HG02763 (cell line): Measurements from ENCODE around the gene FOSL2.

Experiments
- ATAC-seq: cut with Tn5 transposase; IDR thresholded peaks from one replicate; pipeline ENCODE4 v1.9.1; 2021; ENCODE audit warnings: mild to moderate bottlenecking, moderate library complexity; ENCODE audit not compliant: unreplicated experiment

FOSL2 gene

DNA sequence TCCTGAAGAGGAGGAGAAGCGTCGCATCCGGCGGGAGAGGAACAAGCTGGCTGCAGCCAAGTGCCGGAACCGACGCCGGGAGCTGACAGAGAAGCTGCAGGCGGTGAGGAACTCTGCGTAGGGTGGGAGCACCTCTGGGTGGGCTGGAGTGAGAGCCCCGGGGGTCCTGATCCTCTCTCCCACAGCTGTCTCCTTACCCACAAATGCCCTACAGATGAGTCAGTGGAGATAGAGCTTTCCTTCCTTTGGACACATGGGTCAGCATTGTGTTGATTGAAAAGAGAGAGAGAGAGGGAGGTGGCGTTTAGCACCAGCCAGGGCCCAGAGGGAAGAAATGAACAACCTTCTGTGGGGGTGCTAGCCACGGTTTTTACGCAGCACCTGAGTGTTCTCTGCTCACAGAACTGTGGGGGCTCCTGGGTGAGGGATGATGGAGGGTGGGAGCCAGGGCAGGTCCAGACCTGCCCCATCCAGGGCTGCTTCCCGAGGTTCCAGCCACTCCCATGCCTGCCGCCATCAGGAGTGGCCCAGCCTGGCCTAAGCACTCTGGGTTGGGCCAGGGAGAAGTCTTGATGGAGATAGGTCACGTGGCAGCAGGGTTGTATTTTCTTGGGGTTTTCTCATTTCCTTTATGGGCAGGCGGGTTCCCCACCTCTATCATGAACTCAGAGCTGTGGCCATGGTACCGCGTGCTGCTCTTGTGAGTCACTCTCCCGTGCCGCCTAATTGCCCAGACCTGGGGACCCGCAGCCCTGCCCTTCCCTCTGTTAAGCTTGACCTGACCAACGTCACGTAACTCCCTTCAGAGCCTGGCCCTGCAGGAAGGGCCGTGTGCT lies 16.3 kb downstream of the FOSL2 start:
- ATAC-seq: no peak

DNA sequence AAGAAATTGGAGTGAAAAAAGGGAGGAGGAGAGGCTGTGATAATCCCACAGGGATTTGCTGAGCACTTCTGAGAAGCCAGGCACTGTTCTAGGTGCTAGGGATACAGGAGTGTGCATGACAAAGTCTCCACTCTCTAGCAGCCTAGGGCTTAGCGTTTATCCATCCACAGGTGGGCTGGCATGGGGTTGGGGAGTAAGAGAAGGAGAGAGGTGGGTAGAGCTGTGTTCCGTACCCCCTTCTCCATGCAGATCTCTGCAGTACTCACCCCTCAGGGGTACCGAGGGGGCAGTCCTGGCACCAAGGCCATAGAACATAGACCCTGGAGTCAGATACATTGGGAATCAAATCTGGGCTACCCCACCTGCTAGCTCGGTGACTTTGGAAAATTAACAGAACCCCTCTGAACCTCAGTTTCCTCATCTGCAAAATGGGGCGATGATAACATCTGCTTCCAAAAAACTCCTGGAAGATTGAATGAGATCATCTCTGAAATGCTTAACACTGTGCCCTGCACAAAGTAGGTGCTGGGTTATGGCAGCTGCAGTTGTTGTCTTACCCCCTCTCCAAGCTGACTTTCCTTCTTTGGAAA lies 18.6 kb downstream of the FOSL2 start:
- ATAC-seq: no peak

DNA sequence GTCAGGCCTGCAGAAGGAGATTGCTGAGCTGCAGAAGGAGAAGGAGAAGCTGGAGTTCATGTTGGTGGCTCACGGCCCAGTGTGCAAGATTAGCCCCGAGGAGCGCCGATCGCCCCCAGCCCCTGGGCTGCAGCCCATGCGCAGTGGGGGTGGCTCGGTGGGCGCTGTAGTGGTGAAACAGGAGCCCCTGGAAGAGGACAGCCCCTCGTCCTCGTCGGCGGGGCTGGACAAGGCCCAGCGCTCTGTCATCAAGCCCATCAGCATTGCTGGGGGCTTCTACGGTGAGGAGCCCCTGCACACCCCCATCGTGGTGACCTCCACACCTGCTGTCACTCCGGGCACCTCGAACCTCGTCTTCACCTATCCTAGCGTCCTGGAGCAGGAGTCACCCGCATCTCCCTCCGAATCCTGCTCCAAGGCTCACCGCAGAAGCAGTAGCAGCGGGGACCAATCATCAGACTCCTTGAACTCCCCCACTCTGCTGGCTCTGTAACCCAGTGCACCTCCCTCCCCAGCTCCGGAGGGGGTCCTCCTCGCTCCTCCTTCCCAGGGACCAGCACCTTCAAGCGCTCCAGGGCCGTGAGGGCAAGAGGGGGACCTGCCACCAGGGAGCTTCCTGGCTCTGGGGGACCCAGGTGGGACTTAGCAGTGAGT lies 19.4 kb downstream of the FOSL2 start:
- ATAC-seq: no peak

GRCh38 chr2:28412625-28413151 lies 20.0 kb downstream of the FOSL2 start:
- no peak for ATAC-seq

DNA sequence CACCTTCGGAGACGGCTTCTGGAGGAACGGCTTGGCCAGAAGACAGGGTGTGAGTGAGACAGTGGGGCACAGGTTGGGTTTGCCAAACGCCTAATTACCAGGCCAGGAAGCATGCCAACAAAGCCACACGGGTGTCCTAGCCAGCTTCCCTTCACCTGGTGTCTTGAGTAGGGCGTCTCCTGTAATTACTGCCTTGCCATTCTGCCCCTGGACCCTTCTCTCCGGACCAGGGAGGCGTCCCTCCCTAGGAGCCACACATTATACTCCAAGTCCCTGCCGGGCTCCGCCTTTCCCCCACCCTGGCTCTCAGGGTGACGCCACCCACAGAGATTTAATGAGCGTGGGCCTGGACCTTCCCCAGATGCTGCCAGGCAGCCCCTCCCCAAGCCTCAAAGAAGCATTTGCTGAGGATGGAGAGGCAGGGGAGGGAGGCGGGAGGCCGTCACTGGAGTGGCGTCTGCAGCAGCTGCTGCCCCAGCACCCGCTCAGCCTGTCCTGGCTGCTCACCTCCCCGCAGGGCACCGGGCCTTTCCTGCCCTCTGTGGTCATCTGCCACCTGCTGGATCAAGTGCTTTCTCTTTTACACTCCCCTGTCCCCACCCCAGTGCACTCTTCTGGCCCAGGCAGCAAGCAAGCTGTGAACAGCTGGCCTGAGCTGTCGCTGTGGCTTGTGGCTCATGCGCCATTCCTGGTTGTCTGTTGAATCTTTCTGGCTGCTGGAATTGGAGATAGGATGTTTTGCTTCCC lies 20.7 kb downstream of the FOSL2 start:
- no peak for ATAC-seq

DNA sequence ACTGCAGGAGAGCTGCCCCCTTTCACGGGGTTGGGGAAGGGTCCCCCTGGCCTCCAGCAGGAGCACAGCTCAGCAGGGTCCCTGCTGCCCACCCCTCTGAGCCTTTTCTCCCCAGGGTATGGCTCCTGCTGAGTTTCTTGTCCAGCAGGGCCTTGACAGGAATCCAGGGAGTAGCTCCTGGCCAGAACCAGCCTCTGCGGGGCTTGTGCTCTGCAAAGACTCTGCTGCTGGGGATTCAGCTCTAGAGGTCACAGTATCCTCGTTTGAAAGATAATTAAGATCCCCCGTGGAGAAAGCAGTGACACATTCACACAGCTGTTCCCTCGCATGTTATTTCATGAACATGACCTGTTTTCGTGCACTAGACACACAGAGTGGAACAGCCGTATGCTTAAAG lies 21.2 kb downstream of the FOSL2 start:
- ATAC-seq: no peak

DNA sequence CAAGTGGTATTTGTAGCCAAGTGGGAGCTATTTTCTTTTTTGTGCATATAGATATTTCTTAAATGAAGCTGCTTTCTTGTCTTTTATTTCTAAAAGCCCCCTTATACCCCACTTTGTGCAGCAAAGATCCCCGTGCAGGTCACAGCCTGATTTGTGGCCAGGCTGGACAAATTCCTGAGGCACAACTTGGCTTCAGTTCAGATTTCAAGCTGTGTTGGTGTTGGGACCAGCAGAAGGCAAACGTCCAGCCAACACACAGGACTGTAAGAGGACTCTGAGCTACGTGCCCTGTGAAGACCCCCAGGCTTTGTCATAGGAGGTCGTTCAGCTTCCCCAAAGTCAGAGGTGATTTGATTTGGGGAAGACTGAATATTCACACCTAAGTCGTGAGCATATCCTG lies 21.9 kb downstream of the FOSL2 start:
- ATAC-seq: no peak

- ATAC-seq: no peak
These were observed 22.4 kb downstream of the FOSL2 start for GRCh38 chr2:28415010-28415409.

DNA sequence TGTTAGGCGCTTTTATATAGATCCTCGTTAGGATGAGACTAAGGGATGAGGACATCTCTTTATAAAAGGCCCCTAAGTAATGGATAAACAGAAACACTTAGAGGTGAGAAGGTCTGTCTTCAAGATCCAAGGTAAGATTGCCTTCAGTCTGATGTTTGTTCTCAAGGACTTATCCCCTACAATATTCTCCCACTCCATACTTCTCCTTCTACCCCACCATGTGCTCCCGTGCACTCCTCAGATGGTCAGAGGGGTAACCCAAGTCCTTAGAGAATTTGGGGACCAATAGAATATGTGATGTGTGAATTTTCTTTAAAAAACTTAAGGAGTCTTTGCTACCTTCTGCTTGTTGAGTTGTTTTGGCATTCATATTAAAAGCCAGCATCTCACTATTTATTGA lies 23.1 kb downstream of the FOSL2 start:
- no peak for ATAC-seq

DNA sequence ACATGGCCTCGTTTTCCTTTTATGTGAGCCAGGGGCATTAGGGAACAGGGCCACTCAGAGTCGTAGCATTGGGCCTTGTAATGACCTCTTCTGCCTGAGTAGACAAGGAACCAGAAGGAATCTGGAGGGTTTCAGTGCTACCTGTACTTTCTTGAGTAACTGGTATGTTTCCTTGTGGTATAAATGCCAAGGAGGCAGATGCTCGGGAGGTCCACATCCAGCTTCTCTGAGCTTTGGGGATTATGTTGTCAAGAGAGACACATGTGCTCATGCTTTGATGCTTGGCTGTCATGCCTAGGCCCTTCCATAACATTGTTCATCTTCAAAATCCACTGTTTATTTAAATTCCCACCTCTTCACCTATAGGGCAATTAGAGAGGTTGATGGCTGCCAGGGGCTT lies 26.3 kb downstream of the FOSL2 start:
- no peak for ATAC-seq

GRCh38 chr2:28419443-28420270 lies 27.0 kb downstream of the FOSL2 start:
- ATAC-seq: no peak

GRCh38 chr2:28420722-28421121 lies 28.1 kb downstream of the FOSL2 start:
- no peak for ATAC-seq

GRCh38 chr2:28422908-28423741 lies 30.5 kb downstream of the FOSL2 start:
- no peak for ATAC-seq

DNA sequence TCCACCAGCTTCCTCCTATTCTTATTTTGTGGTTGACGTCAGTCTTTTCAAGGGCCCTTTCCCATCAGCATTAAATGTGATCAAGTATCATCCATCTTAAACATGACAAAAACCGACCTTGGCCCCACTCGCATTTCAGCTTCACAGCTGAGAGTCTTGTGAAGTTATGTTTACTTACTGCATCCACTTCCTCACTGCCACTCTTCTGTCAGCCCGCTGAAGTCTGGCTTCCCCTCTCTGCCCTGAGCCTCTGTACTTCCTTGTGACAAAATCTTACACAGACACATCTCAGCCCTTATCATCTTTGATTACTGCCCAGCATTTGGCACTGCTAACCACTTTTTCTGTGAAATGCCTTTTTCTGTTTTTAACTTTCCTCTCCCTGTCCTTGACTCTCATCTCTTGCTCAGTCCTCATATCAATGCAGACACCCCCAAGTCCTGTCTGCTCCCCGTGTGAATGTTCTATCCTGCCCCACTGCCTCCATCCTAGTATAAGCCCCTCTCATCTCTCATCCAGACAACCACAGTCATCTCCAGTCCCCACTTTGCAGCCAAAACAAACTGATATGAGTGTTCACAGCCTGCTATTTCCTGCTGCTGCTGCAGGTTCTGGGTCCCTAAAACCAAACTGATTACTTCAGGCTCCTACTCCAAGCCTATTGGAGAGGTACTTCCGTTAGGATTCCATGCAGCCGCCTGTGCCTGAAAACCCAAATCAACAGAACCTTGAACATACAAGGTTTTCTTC lies 31.4 kb downstream of the FOSL2 start:
- no peak for ATAC-seq

GRCh38 chr2:28424799-28425463 lies 32.3 kb downstream of the FOSL2 start:
- no peak for ATAC-seq

- ATAC-seq: no peak
These were observed 32.8 kb downstream of the FOSL2 start for GRCh38 chr2:28425464-28425835.

DNA sequence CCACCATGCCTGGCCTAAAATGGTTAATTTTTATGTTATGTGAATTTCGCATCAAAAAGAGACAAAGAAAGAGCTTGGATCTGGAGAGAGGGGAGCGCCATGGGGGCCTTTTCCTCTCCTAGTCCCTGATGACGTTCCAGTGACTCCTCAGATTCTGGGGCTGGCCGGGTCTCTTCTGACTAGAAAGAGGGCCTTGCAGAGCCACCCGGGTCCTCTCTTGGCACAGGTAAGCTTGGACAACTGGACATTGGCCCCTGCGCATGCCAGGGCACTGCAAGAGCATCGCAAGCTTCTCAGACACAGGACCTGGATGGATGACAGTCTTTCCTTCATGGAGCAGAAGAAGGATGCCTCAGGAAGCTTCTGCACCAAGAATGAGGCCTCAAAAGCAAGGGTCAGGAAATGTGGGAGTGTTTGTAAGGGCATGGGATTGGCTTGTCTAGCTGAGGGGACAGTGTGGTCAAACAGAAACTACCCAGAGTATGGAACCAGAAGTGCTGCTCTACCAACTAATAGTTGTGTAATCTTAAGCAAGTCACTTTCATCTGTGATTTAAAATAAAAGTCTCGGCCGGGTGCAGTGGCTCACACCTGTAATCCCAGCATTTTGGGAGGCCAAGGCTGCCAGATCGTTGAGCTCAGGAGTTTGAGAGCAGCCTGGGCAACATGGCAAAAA lies 35.2 kb downstream of the FOSL2 start:
- ATAC-seq: no peak

- no peak for ATAC-seq
These were observed 35.8 kb downstream of the FOSL2 start for GRCh38 chr2:28428486-28428885.
